HT-29 (cell line): ENCODE data around the gene ZDHHC16. TPM values are rescaled to one million over a fixed set of nuclear protein-coding genes. Genes with fewer than 3 reads are reported as not detected.

ENCODE experiments used
- small RNA-seq: library from RNA; depleted of rRNA; stranded (forward); fragments of <200 nt; gene quantifications from one replicate; pipeline ENCODE3, GENCODE V24; 2014
- total RNA-seq: library from RNA; depleted of rRNA; stranded (reverse); fragments of >200 nt; shearing (Covaris generic); gene quantifications from 2 replicates; pipeline ENCODE4 v1.2.3, GENCODE V29; 2014; rRNA removed

The ZDHHC16 gene
- total RNA-seq, 1 experiment from 2014 or later, result 43.8 TPM

Small RNA genes within 50 kb of the gene (small RNA-seq; reads per million reads assigned to genes)
- not detected for gene RF00019

Other genes with a start within 250 kb of the ZDHHC16 start
- 4.6 and 5.2 TPM in 2 replicates for gene ARHGAP19, start 153.5 kb upstream of the ZDHHC16 start, total RNA-seq
- gene FRAT1, start 126.9 kb upstream of the ZDHHC16 start, total RNA-seq, result 3.7 and 5.8 TPM in 2 replicates
- gene FRAT2, start 111.4 kb upstream of the ZDHHC16 start, total RNA-seq, result 29.1 and 30.3 TPM in 2 replicates
- 67.7 and 76.2 TPM in 2 replicates for gene RRP12, start 44.8 kb upstream of the ZDHHC16 start, total RNA-seq
- gene PGAM1, start 20.0 kb upstream of the ZDHHC16 start, total RNA-seq, result 362 and 400 TPM in 2 replicates
- 35.6 and 44.3 TPM in 2 replicates for gene EXOSC1, start 169 bp upstream of the ZDHHC16 start, total RNA-seq
- 78.7 and 103 TPM in 2 replicates for gene MMS19, start 52.2 kb downstream of the ZDHHC16 start, total RNA-seq
- 21.2 and 23.5 TPM in 2 replicates for gene UBTD1, start 52.7 kb downstream of the ZDHHC16 start, total RNA-seq
- gene ANKRD2, start 126.6 kb downstream of the ZDHHC16 start, total RNA-seq, result 0.23 TPM in 1 of 2 replicates, not detected in the other
- gene HOGA1, start 138.2 kb downstream of the ZDHHC16 start, total RNA-seq, result 0.26 and 0.36 TPM in 2 replicates
- not detected in 2 replicates for gene C10orf62, start 143.5 kb downstream of the ZDHHC16 start, total RNA-seq
- gene MORN4, start 187.3 kb downstream of the ZDHHC16 start, total RNA-seq, result 0.29 and 1.2 TPM in 2 replicates
- gene PI4K2A, start 194.5 kb downstream of the ZDHHC16 start, total RNA-seq, result 10.4 and 11.2 TPM in 2 replicates
- 31.9 and 35.5 TPM in 2 replicates for gene AVPI1, start 241.1 kb downstream of the ZDHHC16 start, total RNA-seq